Esophagus squamous epithelium (tissue), 5 donors: Measurements from ENCODE around the gene NNAT. TPM values are rescaled to one million over a fixed set of nuclear protein-coding genes. Genes with fewer than 3 reads are reported as not detected.

Experiments used
- DNase-seq: peaks from one replicate; lab custom pipeline; 2025; lab: John Stamatoyannopoulos, UW
- H3K27ac ChIP-seq, 4 donors: fragments of 200-600 bp; sonication (generic); one replicate each; pipeline ENCODE4 v1.5.1; 2016 to 2019; ENCODE audit warnings: mild to moderate bottlenecking in 1 of 4
- H3K27me3 ChIP-seq, 4 donors: fragments of 200-600 bp; sonication (generic); 1 replicate in 3 of 4; 2 replicates in 1 of 4; pipeline versions ENCODE4 v1.5.1 to v1.6.0; 2017 to 2021; ENCODE audit warnings: antibody characterized with exemption in 1 of 4
- H3K36me3 ChIP-seq, 3 donors: fragments of 200-600 bp; sonication (generic); one replicate each; pipeline ENCODE4 v1.5.1; 2016 to 2019
- H3K4me1 ChIP-seq, 3 donors: fragments of 200-600 bp; sonication (generic); one replicate each; pipeline ENCODE4 v1.5.1; 2017 to 2019
- H3K4me3 ChIP-seq, 4 donors: fragments of 200-600 bp; sonication (generic); 1 replicate in 3 of 4; 2 replicates in 1 of 4; pipeline ENCODE4 v1.5.1; 2016 to 2019; ENCODE audit warnings: mild to moderate bottlenecking in 2 of 4, moderate library complexity in 1 of 4
- H3K9me3 ChIP-seq, 3 donors: fragments of 200-600 bp; sonication (generic); one replicate each; pipeline ENCODE4 v1.5.1; 2016 to 2019
- CTCF ChIP-seq, 6 experiments: fragments of 450-650 bp in 4 of 6; fragments of 200-600 bp in 2 of 6; sonication (generic) in 2 of 6; IDR thresholded peaks; one replicate each; pipeline ENCODE4 v1.5.1; 2016 to 2019; ENCODE audit warnings: antibody characterized with exemption in 6 of 6, mild to moderate bottlenecking in 4 of 6, moderate library complexity in 4 of 6
- POLR2A ChIP-seq, 4 donors: fragments of 450-650 bp; IDR thresholded peaks; one replicate each; pipeline ENCODE4 v1.6.1; 2017; ENCODE audit warnings: antibody characterized with exemption in 4 of 4, mild to moderate bottlenecking in 4 of 4, moderate library complexity in 3 of 4
- WGBS, 2 donors: methylation state at CpG; one replicate each; pipeline ENCODE4 v1.1.5; 2018; 5-methylcytosine and 5-hydroxymethylcytosine counted together
- intact Hi-C: fragments of 100-400 bp; cut with DNase I; formaldehyde crosslinking; loops from one replicate; pipeline ENCODE4 v1.15.0; 2022
- total RNA-seq, 4 donors: library from RNA; depleted of rRNA; stranded (reverse); fragments of >200 nt; gene quantifications; one replicate each; pipeline ENCODE4 v1.1.0, GENCODE V29; 2016
- donor health status: DM: yes; HTN: yes; CAD: no.

Gene NNAT
- total RNA-seq, 4 donors from 2014 or later: 0.76 to 1.9 (median 1.9) TPM; not detected in 1

GRCh38 chr20:37513779-37514359 lies 7.2 kb upstream of the NNAT start:
- no peaks in the 10 kb centered on the region for H3K9me3 ChIP-seq
- 72 to 89% methylated on average over 4 of the region's 4 CpGs for WGBS, 2 donors
- DNase-seq: no peak
- H3K27me3 ChIP-seq: no peaks in the 10 kb centered on the region
- no peak overlapping the region for H3K4me3 ChIP-seq
- H3K4me1 ChIP-seq: peaks cover 0 to 37% (median 6%) of the 10 kb centered on the region in 3 donors
- H3K36me3 ChIP-seq: peaks cover 7 to 100% (median 19%) of the 10 kb centered on the region in 3 donors
- no peak overlapping the region for H3K27ac ChIP-seq
- intact Hi-C loops: no loop called here
- TF ChIP-seq POLR2A (IDR thresholded peaks at IDR 0.05) (no peak), CTCF (IDR thresholded peaks at IDR 0.05) (no peak)

- Histone ChIP-seq H3K36me3 (peaks cover 0 to 92% (median 19%) of the 10 kb centered on the region in 3 donors), H3K9me3 (no peaks in the 10 kb centered on the region), H3K27me3 (no peaks in the 10 kb centered on the region), H3K4me1 (peaks cover 9 to 57% (median 24%) of the 10 kb centered on the region in 3 donors), H3K4me3 (no peak overlapping the region), H3K27ac (no peak overlapping the region)
- TF ChIP-seq POLR2A (IDR thresholded peaks at IDR 0.05) (no peak), CTCF (IDR thresholded peaks at IDR 0.05) (no peak)
- 62 to 76% methylated on average over 4 of the region's 4 CpGs for WGBS, 2 donors
- no peak for DNase-seq
- intact Hi-C loops: no loop called here
Measured at GRCh38 chr20:37515876-37516275, 5.2 kb upstream of the NNAT start.

GRCh38 chr20:37516811-37517750 lies 4.0 kb upstream of the NNAT start:
- no peak for DNase-seq
- Histone ChIP-seq H3K27me3 (no peaks in the 10 kb centered on the region), H3K27ac (peak overlapping the region in 1 of 4 donors; percentile 79), H3K4me1 (peaks cover 14 to 69% (median 35%) of the 10 kb centered on the region in 3 donors), H3K4me3 (no peak overlapping the region), H3K36me3 (peaks cover 0 to 88% (median 19%) of the 10 kb centered on the region in 3 donors), H3K9me3 (no peaks in the 10 kb centered on the region)
- TF ChIP-seq POLR2A (IDR thresholded peaks at IDR 0.05) (no peak), CTCF (IDR thresholded peaks at IDR 0.05) (no peak)
- WGBS, 2 donors: 46 to 63% methylated on average over 11 to 13 of the region's 13 CpGs
- intact Hi-C loops: no loop called here

- no peak overlapping the region for H3K4me3 ChIP-seq
- H3K9me3 ChIP-seq: no peaks in the 10 kb centered on the region
- peaks cover 21 to 79% (median 44%) of the 10 kb centered on the region in 3 donors for H3K4me1 ChIP-seq
- WGBS, 2 donors: 75 to 77% methylated on average over 7 of the region's 7 CpGs
- no peaks in the 10 kb centered on the region for H3K27me3 ChIP-seq
- H3K36me3 ChIP-seq: peaks cover 0 to 78% (median 19%) of the 10 kb centered on the region in 3 donors
- TF ChIP-seq POLR2A (IDR thresholded peaks at IDR 0.05) (no peak), CTCF (IDR thresholded peaks at IDR 0.05) (no peak)
- peak overlapping the region in 2 of 4 donors; percentile 57 to 79 for H3K27ac ChIP-seq
- intact Hi-C loops: no loop called here
- no peak for DNase-seq
Measured at GRCh38 chr20:37518059-37518458, 3.0 kb upstream of the NNAT start.
